Endothelial cell of umbilical vein (primary cell): ENCODE data around the gene FMNL2. TPM values are rescaled to one million over a fixed set of nuclear protein-coding genes. Genes with fewer than 3 reads are reported as not detected.

ENCODE experiments used
- BruUV-seq: library from RNA; stranded (reverse); fragments of 400-500 nt; replicated peaks from 2 replicates; lab custom pipeline; 2021; lab: Mats Ljungman, UMichigan
- CTCF ChIA-PET: fragments of 300-600, 350-600 bp; sonication (Branson Sonifier 250); formaldehyde crosslinking; loops from one replicate; lab custom pipeline; 2021; ENCODE audit warnings: antibody characterized with exemption, inconsistent platforms; lab: Charles Lee
- POLR2A ChIA-PET: fragments of 300-600, 350-600 bp; sonication (Branson Sonifier 250); formaldehyde crosslinking; loops from one replicate; lab custom pipeline; 2021; ENCODE audit warnings: antibody characterized with exemption, inconsistent platforms; lab: Charles Lee
- DNase-seq: peaks from one replicate; pipeline ENCODE4 v3.0.0-alpha.2; 2011; ENCODE audit warnings: low read depth, low spot score
- FAIRE-seq: peaks from 2 replicates; lab custom pipeline; 2011; peaks lifted over from hg19 to GRCh38; lab: Jason Lieb, UNC
- H2AFZ ChIP-seq: 2 replicates; pipeline ENCODE4 v1.6.0; 2012; ENCODE audit warnings: low read depth, low read length, control low read depth, inconsistent platforms
- H3K27ac ChIP-seq: 2 replicates; pipeline ENCODE4 v1.5.1; 2011; ENCODE audit warnings: low read depth, mild to moderate bottlenecking, control low read depth, low read length, moderate library complexity; ENCODE audit not compliant: insufficient read depth
- H3K27me3 ChIP-seq, 2 experiments: 2 replicates each; pipeline versions ENCODE4 v1.6.0 to v1.6.1; 2011; ENCODE audit warnings: low read length in 2 of 2, mixed read lengths in 1 of 2; ENCODE audit not compliant: control insufficient read depth in 2 of 2, insufficient read depth in 2 of 2
- H3K36me3 ChIP-seq, 2 experiments: 2 replicates in 1 of 2; 3 replicates in 1 of 2; pipeline ENCODE4 v1.5.1; 2011; ENCODE audit warnings: low read length in 2 of 2, mild to moderate bottlenecking in 1 of 2, moderate library complexity in 1 of 2; ENCODE audit not compliant: control insufficient read depth in 2 of 2, insufficient read depth in 2 of 2; ENCODE audit errors: extremely low read depth in 1 of 2
- H3K4me1 ChIP-seq: 3 replicates; pipeline ENCODE4 v1.5.1; 2011; ENCODE audit warnings: mild to moderate bottlenecking, low read length; ENCODE audit not compliant: control insufficient read depth, insufficient read depth; ENCODE audit errors: extremely low read depth
- H3K4me2 ChIP-seq: 2 replicates; pipeline ENCODE4 v1.6.1; 2011; ENCODE audit warnings: low read length, control low read depth, mixed read lengths; ENCODE audit not compliant: insufficient read depth
- H3K4me3 ChIP-seq, 3 experiments: fragments of 200-600 bp in 1 of 3; sonication (generic), shearing (Covaris generic) in 1 of 3; replicated peaks in 1 of 3; 2 replicates each; pipeline ENCODE4 v1.5.1; 2011 to 2016; ENCODE audit warnings: control low read depth in 3 of 3, low read length in 3 of 3, mild to moderate bottlenecking in 2 of 3, inconsistent platforms in 1 of 3, low read depth in 1 of 3, moderate library complexity in 1 of 3; ENCODE audit not compliant: insufficient read depth in 1 of 3
- H3K79me2 ChIP-seq: 2 replicates; pipeline ENCODE4 v1.6.0; 2012; ENCODE audit warnings: low read length, inconsistent platforms; ENCODE audit not compliant: control insufficient read depth, insufficient read depth
- H3K9ac ChIP-seq: replicated peaks from 2 replicates; pipeline ENCODE3; 2011; ENCODE audit warnings: low read length, control low read depth; ENCODE audit not compliant: insufficient read depth; ENCODE audit errors: extremely low read depth
- H3K9me1 ChIP-seq: replicated peaks from 3 replicates; pipeline ENCODE4 v1.6.0; 2011; ENCODE audit warnings: mild to moderate bottlenecking, low read length; ENCODE audit not compliant: control insufficient read depth, insufficient read depth; ENCODE audit errors: extremely low read depth
- H3K9me3 ChIP-seq: replicated peaks from 2 replicates; pipeline ENCODE4 v1.5.1; 2012; ENCODE audit warnings: low read length, inconsistent platforms; ENCODE audit not compliant: control insufficient read depth, insufficient read depth
- H4K20me1 ChIP-seq: replicated peaks from 2 replicates; pipeline ENCODE3; 2011; ENCODE audit warnings: mild to moderate bottlenecking, low read length; ENCODE audit not compliant: control insufficient read depth, insufficient read depth; ENCODE audit errors: extremely low read depth
- CTCF ChIP-seq, 2 donors: IDR thresholded peaks; 1 replicate in 1 of 2; 2 replicates in 1 of 2; pipeline ENCODE4 v1.5.1; 2011; ENCODE audit warnings: low read length in 2 of 2, mild to moderate bottlenecking in 2 of 2, moderate library complexity in 2 of 2, control low read depth in 1 of 2, inconsistent platforms in 1 of 2, low read depth in 1 of 2; ENCODE audit not compliant: insufficient read depth in 1 of 2; ENCODE audit errors: extremely low read depth in 1 of 2
- FOS ChIP-seq: IDR thresholded peaks from 2 replicates; pipeline ENCODE4 v1.6.1; 2011; ENCODE audit warnings: mild to moderate bottlenecking, low read length, moderate library complexity, borderline replicate concordance; ENCODE audit not compliant: insufficient read depth
- GATA2 ChIP-seq: IDR thresholded peaks from 2 replicates; pipeline ENCODE4 v1.7.0; 2011; ENCODE audit warnings: low read depth, mild to moderate bottlenecking, moderate library complexity, mixed read lengths, low read length; ENCODE audit not compliant: insufficient read length, insufficient read depth
- JUN ChIP-seq: IDR thresholded peaks from 2 replicates; pipeline ENCODE4 v1.6.1; 2011; ENCODE audit warnings: borderline replicate concordance, low read depth; ENCODE audit not compliant: insufficient read length, insufficient read depth
- MAX ChIP-seq: IDR thresholded peaks from 2 replicates; pipeline ENCODE4 v1.6.1; 2011; ENCODE audit not compliant: insufficient read depth, insufficient read length
- POLR2A ChIP-seq: IDR thresholded peaks from 2 replicates; pipeline ENCODE4 v1.6.1; 2012; ENCODE audit warnings: low read depth, mild to moderate bottlenecking, control low read depth, low read length
- dilution Hi-C: fragments of 300-500 bp; cut with MboI; formaldehyde crosslinking; loops from one replicate; pipeline ENCODE4 v1.15.0; 2019; ENCODE audit warnings: low sequenced_read_pairs; ENCODE audit not compliant: extremely low pct_ligation_motif_present
- intact Hi-C: fragments of 100-400 bp; cut with micrococcal nuclease; formaldehyde crosslinking; loops from one replicate; pipeline ENCODE4 v1.10.0; 2022
- polyA plus RNA-seq, 4 experiments: library from polyadenylated mRNA; depleted of rRNA in 3 of 4; stranded (reverse) in 3 of 4; unstranded in 1 of 4; fragments of >200 nt; gene quantifications; 2 replicates each; pipeline versions ENCODE4 v1.2.1 to v1.2.3, GENCODE V29; 2011 to 2012; ENCODE audit warnings: missing spikeins in 1 of 4
- total RNA-seq: library from RNA; stranded (reverse); gene quantifications from 2 replicates; pipeline ENCODE4 v1.2.3, GENCODE V29; 2021

FMNL2 gene
- total and polyA plus RNA-seq, 2 donors (not counting 3 experiments of a cell fraction or from before 2014, with no cell fraction given), result 8.3 to 28.0 TPM

DNA sequence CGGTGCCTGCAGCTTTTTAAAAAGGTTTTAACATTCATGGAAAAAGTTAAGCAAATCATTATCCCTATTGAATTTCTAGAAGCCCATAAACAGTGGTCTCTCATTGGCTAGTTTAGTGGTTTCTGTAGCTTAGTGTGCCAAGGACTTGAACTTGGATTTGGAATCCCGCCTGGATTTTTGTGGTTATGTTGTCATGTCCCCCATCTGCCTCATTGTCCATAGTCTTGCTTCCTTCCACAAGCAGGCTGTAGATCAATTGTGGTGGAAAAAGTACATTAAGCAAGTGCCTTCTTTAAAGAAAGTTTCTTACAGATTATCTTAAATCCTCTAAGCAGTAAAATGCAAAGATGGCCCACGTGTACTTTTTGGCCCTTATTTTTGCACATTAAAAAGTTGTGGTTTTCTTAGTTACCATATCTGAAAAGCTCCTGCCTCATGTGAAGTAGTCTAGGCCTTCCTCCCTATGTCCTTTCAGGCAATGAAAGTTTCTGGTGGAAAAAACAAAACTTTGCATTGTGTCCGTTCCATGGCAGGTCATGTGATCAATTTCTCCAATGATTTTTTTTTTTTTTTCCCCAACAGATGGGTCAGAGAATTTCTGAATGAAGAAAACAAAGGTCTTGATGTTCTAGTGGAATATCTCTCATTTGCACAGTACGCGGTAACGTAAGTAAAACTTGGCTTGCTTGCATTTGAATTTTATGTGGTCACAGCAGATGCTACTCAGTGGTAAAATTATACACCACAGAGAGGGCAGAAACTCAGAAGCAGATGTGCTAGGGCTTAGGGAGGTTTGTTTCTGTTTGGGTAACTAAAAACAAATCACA lies 223.4 kb downstream of the FMNL2 start:
- Histone ChIP-seq H3K4me1 (no peaks in the 10 kb centered on the region), H3K27ac (no peak overlapping the region), H3K4me3 (no peak overlapping the region), H2AFZ (no peak overlapping the region), H3K9ac (no peak overlapping the region), H4K20me1 (no peaks in the 10 kb centered on the region), H3K4me2 (no peak overlapping the region), H3K79me2 (no peaks in the 10 kb centered on the region), H3K9me3 (no peaks in the 10 kb centered on the region), H3K9me1 (no peaks in the 10 kb centered on the region), H3K27me3 (no peaks in the 10 kb centered on the region), H3K36me3 (no peaks in the 10 kb centered on the region)
- no peak for TF ChIP-seq POLR2A
- TF ChIP-seq JUN, result no peak
- no peak for TF ChIP-seq CTCF (IDR thresholded peaks at IDR 0.05; ENCODE audit: extremely low read depth in 1 of 2, insufficient read depth in 1 of 2, low read depth in 1 of 2, low read length in 2 of 2)
- TF ChIP-seq GATA2, result no peak
- TF ChIP-seq MAX, result no peak
- no peak for TF ChIP-seq FOS
- DNase-seq (no peak), FAIRE-seq (no peak)
- intact Hi-C loops (no loop called here), dilution Hi-C loops (no loop called here)
- CTCF ChIA-PET, result interaction anchor here (1.1 to 3.5 kb wide), 2 partner anchors 77 to 222 kb away, joined by 5 to 11 read pairs; no protein-coding TSS in a partner anchor
- no TSS peak for BruUV-seq
- POLR2A ChIA-PET, result no interaction called here
